SU-DHL-6 (cell line): ENCODE measurements around the gene ATG14.

ENCODE experiments used
- H2AFZ ChIP-seq: fragments of 200-600 bp; sonication (generic); 2 replicates; pipeline ENCODE4 v1.6.1; 2014; ENCODE audit warnings: low read depth, mild to moderate bottlenecking, moderate library complexity, mixed read lengths, antibody characterized with exemption, low read length; ENCODE audit not compliant: severe bottlenecking
- H3F3A ChIP-seq: fragments of 200-600 bp; shearing (Covaris generic); 2 replicates; pipeline ENCODE4 v1.6.0; 2016; ENCODE audit warnings: antibody characterized with exemption, mild to moderate bottlenecking; ENCODE audit not compliant: insufficient read depth
- H3K27ac ChIP-seq: fragments of 200-600 bp; sonication (generic); 2 replicates; pipeline ENCODE4 v1.5.1; 2016; ENCODE audit warnings: low read depth, mild to moderate bottlenecking, low read length, moderate library complexity, mixed read lengths
- H3K27me3 ChIP-seq: fragments of 200-600 bp; sonication (generic), shearing (Covaris generic); 2 replicates; pipeline ENCODE4 v1.6.0; 2014; ENCODE audit warnings: mild to moderate bottlenecking, low read length
- H3K36me3 ChIP-seq: fragments of 200-600 bp; sonication (generic); 2 replicates; pipeline ENCODE4 v1.6.1; 2014; ENCODE audit warnings: mild to moderate bottlenecking, low read length, mixed read lengths
- H3K4me2 ChIP-seq: fragments of 300-600, 200-600 bp; shearing (Covaris generic), sonication (generic); 2 replicates; pipeline ENCODE4 v1.6.0; 2014; ENCODE audit warnings: low read length, low read depth, mild to moderate bottlenecking; ENCODE audit not compliant: poor library complexity, severe bottlenecking
- H3K4me3 ChIP-seq: fragments of 200-600 bp; sonication (generic); 2 replicates; pipeline ENCODE4 v1.5.1; 2014; ENCODE audit warnings: antibody characterized with exemption, low read length, mild to moderate bottlenecking, mixed read lengths; ENCODE audit not compliant: insufficient read depth, poor library complexity, severe bottlenecking
- H3K79me2 ChIP-seq: fragments of 200-600 bp; sonication (generic); 2 replicates; pipeline ENCODE4 v1.6.1; 2014; ENCODE audit warnings: mild to moderate bottlenecking, low read length, moderate library complexity; ENCODE audit not compliant: insufficient read depth
- H3K9ac ChIP-seq: fragments of 200-600 bp; sonication (generic); 2 replicates; pipeline ENCODE4 v1.7.0; 2014; ENCODE audit warnings: mild to moderate bottlenecking, low read length
- H3K9me2 ChIP-seq: fragments of 200-600 bp; sonication (generic); replicated peaks from 2 replicates; pipeline ENCODE4 v1.6.1; 2014; ENCODE audit warnings: low read length; ENCODE audit not compliant: insufficient read depth
- H3K9me3 ChIP-seq: fragments of 200-600 bp; sonication (generic); 2 replicates; pipeline ENCODE4 v1.6.1; 2014; ENCODE audit warnings: low read length, mixed read lengths; ENCODE audit not compliant: insufficient read depth
- H4K20me1 ChIP-seq: fragments of 200-600 bp; sonication (generic); 2 replicates; pipeline ENCODE4 v1.6.1; 2014; ENCODE audit warnings: low read depth, mild to moderate bottlenecking, antibody characterized with exemption, low read length, moderate library complexity, mixed read lengths
- CTCF ChIP-seq: fragments of 200-600 bp; sonication (generic); IDR thresholded peaks from one replicate; pipeline ENCODE4 v1.5.1; 2017; ENCODE audit warnings: antibody characterized with exemption, mild to moderate bottlenecking, low read length, moderate library complexity; ENCODE audit not compliant: insufficient read depth, poor library complexity, severe bottlenecking
- EZH2phosphoT487 ChIP-seq: fragments of 200-600 bp; sonication (generic), shearing (Covaris generic); conservative IDR thresholded peaks from 2 replicates; pipeline ENCODE4 v1.6.1; 2018; ENCODE audit warnings: mild to moderate bottlenecking, antibody characterized with exemption, low read length, moderate library complexity, mixed read lengths

ATG14 gene

GRCh38 chr14:55449116-55449515, 37.5 kb upstream of the ATG14 start:
- Histone ChIP-seq H3K4me3 (no peak overlapping the region), H3F3A (no peaks in the 10 kb centered on the region), H3K9me2 (no peaks in the 10 kb centered on the region), H3K36me3 (no peaks in the 10 kb centered on the region), H3K27me3 (no peaks in the 10 kb centered on the region), H3K4me2 (no peak overlapping the region), H3K9me3 (no peaks in the 10 kb centered on the region), H3K27ac (no peak overlapping the region), H3K79me2 (no peaks in the 10 kb centered on the region), H2AFZ (no peak overlapping the region), H4K20me1 (no peaks in the 10 kb centered on the region), H3K9ac (no peak overlapping the region)
- no peak for TF ChIP-seq CTCF
- no peak for TF ChIP-seq EZH2phosphoT487

GRCh38 chr14:55448141-55448614, 36.5 kb upstream of the ATG14 start:
- H4K20me1 ChIP-seq, result no peaks in the 10 kb centered on the region
- H3K27me3 ChIP-seq, result no peaks in the 10 kb centered on the region
- no peaks in the 10 kb centered on the region for H3K9me2 ChIP-seq
- H3K79me2 ChIP-seq, result no peaks in the 10 kb centered on the region
- H3K27ac ChIP-seq, result no peak overlapping the region
- no peak overlapping the region for H2AFZ ChIP-seq
- H3K9me3 ChIP-seq, result no peaks in the 10 kb centered on the region
- H3K9ac ChIP-seq, result no peak overlapping the region
- H3F3A ChIP-seq, result no peaks in the 10 kb centered on the region
- no peak overlapping the region for H3K4me3 ChIP-seq
- H3K36me3 ChIP-seq, result no peaks in the 10 kb centered on the region
- H3K4me2 ChIP-seq, result no peak overlapping the region
- TF ChIP-seq CTCF, result no peak

- H3K79me2 ChIP-seq, result no peaks in the 10 kb centered on the region
- H3K27ac ChIP-seq, result no peak overlapping the region
- H3K4me2 ChIP-seq, result no peak overlapping the region
- H3F3A ChIP-seq, result no peaks in the 10 kb centered on the region
- H3K27me3 ChIP-seq, result no peaks in the 10 kb centered on the region
- no peaks in the 10 kb centered on the region for H3K9me2 ChIP-seq
- no peak overlapping the region for H3K9ac ChIP-seq
- no peaks in the 10 kb centered on the region for H3K9me3 ChIP-seq
- H3K4me3 ChIP-seq, result no peak overlapping the region
- H2AFZ ChIP-seq, result no peak overlapping the region
- no peaks in the 10 kb centered on the region for H4K20me1 ChIP-seq
- no peaks in the 10 kb centered on the region for H3K36me3 ChIP-seq
- TF ChIP-seq EZH2phosphoT487, result no peak
These were observed 35.2 kb upstream of the ATG14 start for GRCh38 chr14:55446833-55447232.

- H3F3A ChIP-seq, result no peaks in the 10 kb centered on the region
- no peaks in the 10 kb centered on the region for H3K79me2 ChIP-seq
- no peak overlapping the region for H3K9ac ChIP-seq
- no peak overlapping the region for H3K4me2 ChIP-seq
- H3K9me2 ChIP-seq, result no peaks in the 10 kb centered on the region
- H3K4me3 ChIP-seq, result no peak overlapping the region
- H3K27ac ChIP-seq, result no peak overlapping the region
- no peaks in the 10 kb centered on the region for H3K36me3 ChIP-seq
- TF ChIP-seq CTCF, result peak; percentile 79
- TF ChIP-seq EZH2phosphoT487, result no peak
- no peaks in the 10 kb centered on the region for H4K20me1 ChIP-seq
- H3K27me3 ChIP-seq, result no peaks in the 10 kb centered on the region
- H2AFZ ChIP-seq, result no peak overlapping the region
- H3K9me3 ChIP-seq, result no peaks in the 10 kb centered on the region
These were observed 34.6 kb upstream of the ATG14 start for GRCh38 chr14:55446127-55446736.
